GM23248 (cell line): ENCODE data around the gene THPO.

Experiments
- EZH2 ChIP-seq: fragments of 200-600 bp; sonication (generic); IDR thresholded peaks from 2 replicates; pipeline ENCODE4 v1.6.1; 2018; ENCODE audit warnings: antibody characterized with exemption, mild to moderate bottlenecking; ENCODE audit not compliant: insufficient read depth, poor library complexity, severe bottlenecking
- EZH2phosphoT487 ChIP-seq: fragments of 200-600 bp; sonication (generic); IDR thresholded peaks from 2 replicates; pipeline ENCODE4 v1.6.1; 2018; ENCODE audit warnings: antibody characterized with exemption, moderate library complexity, mild to moderate bottlenecking, low read depth; ENCODE audit not compliant: insufficient read depth

GRCh38 chr3:184382326-184383032, 4.5 kb upstream of the THPO start:
- TF ChIP-seq EZH2 (no peak), EZH2phosphoT487 (no peak)
